ENCODE measurements around the gene SENP6.
"Not testable (repeated sequence)": the region's sequence is repeated elsewhere in the genome, so short reads cannot be mapped to it uniquely, and the experiment has no call there.

SENP6 gene

GRCh38 chr6:75568965-75569364 is 32.7 kb upstream of the SENP6 start:
- Histone ChIP-seq H3K4me3 (ENCODE audit: low read length, poor library complexity, severe bottlenecking) (no peak overlapping the region), H3K36me3 (ENCODE audit: insufficient read depth, low read length) (no peaks in the 10 kb centered on the region), H3K27me3 (ENCODE audit: insufficient read depth, low read length, poor library complexity, severe bottlenecking) (no peaks in the 10 kb centered on the region), H3K4me1 (ENCODE audit: insufficient read depth, low read length, poor library complexity, severe bottlenecking) (no peaks in the 10 kb centered on the region), H3K79me2 (ENCODE audit: insufficient read depth, low read length) (no peaks in the 10 kb centered on the region), H2AFZ (ENCODE audit: low read length) (no peak overlapping the region), H3K9me3 (ENCODE audit: insufficient read depth, low read depth, low read length) (peaks cover 7% of the 10 kb centered on the region; the same call in 1 of the 2 replicates), H4K20me1 (ENCODE audit: insufficient read depth, low read length, poor library complexity, severe bottlenecking) (no peaks in the 10 kb centered on the region), H3K4me2 (ENCODE audit: low read depth, low read length, poor library complexity, severe bottlenecking) (no peak overlapping the region), H3K9me2 (replicated peaks; ENCODE audit: low read depth, low read length) (no peaks in the 10 kb centered on the region), H3F3A (ENCODE audit: low read depth) (no peaks in the 10 kb centered on the region), H3K9ac (ENCODE audit: low read depth, low read length, poor library complexity, severe bottlenecking) (no peak overlapping the region)
- TF ChIP-seq CTCF (conservative IDR thresholded peaks at IDR 0.05; ENCODE audit: low read length), result no peak

GRCh38 chr6:75570671-75571070 is 31.0 kb upstream of the SENP6 start:
- H3F3A ChIP-seq (ENCODE audit: low read depth); H3K4me2 ChIP-seq (ENCODE audit: low read depth, low read length, poor library complexity, severe bottlenecking); H3K36me3 ChIP-seq (ENCODE audit: insufficient read depth, low read length); H3K79me2 ChIP-seq (ENCODE audit: insufficient read depth, low read length); H3K27me3 ChIP-seq (ENCODE audit: insufficient read depth, low read length, poor library complexity, severe bottlenecking); H3K9me3 ChIP-seq (ENCODE audit: insufficient read depth, low read depth, low read length); H2AFZ ChIP-seq (ENCODE audit: low read length); H3K4me3 ChIP-seq (ENCODE audit: low read length, poor library complexity, severe bottlenecking); H3K9ac ChIP-seq (ENCODE audit: low read depth, low read length, poor library complexity, severe bottlenecking); H3K4me1 ChIP-seq (ENCODE audit: insufficient read depth, low read length, poor library complexity, severe bottlenecking); H4K20me1 ChIP-seq (ENCODE audit: insufficient read depth, low read length, poor library complexity, severe bottlenecking); H3K9me2 ChIP-seq (replicated peaks; ENCODE audit: low read depth, low read length): not testable (repeated sequence)

- H3K9me2 ChIP-seq (replicated peaks; ENCODE audit: low read depth, low read length), result no peaks in the 10 kb centered on the region
- H3K79me2 ChIP-seq (ENCODE audit: insufficient read depth, low read length), result no peaks in the 10 kb centered on the region
- H3K27me3 ChIP-seq (ENCODE audit: insufficient read depth, low read length, poor library complexity, severe bottlenecking), result no peaks in the 10 kb centered on the region
- H3K4me3 ChIP-seq (ENCODE audit: low read length, poor library complexity, severe bottlenecking), result no peak overlapping the region
- H4K20me1 ChIP-seq (ENCODE audit: insufficient read depth, low read length, poor library complexity, severe bottlenecking), result no peaks in the 10 kb centered on the region
- H2AFZ ChIP-seq (ENCODE audit: low read length), result no peak overlapping the region
- H3K9ac ChIP-seq (ENCODE audit: low read depth, low read length, poor library complexity, severe bottlenecking), result no peak overlapping the region
- no peaks in the 10 kb centered on the region; the same call in 1 of the 2 replicates for H3K9me3 ChIP-seq (ENCODE audit: insufficient read depth, low read depth, low read length)
- no peak overlapping the region for H3K4me2 ChIP-seq (ENCODE audit: low read depth, low read length, poor library complexity, severe bottlenecking)
- TF ChIP-seq EZH2phosphoT487 (IDR thresholded peaks at IDR 0.05; ENCODE audit: borderline replicate concordance) (no peak), CTCF (conservative IDR thresholded peaks at IDR 0.05; ENCODE audit: low read length) (no peak)
- no peaks in the 10 kb centered on the region for H3F3A ChIP-seq (ENCODE audit: low read depth)
- no peaks in the 10 kb centered on the region for H3K36me3 ChIP-seq (ENCODE audit: insufficient read depth, low read length)
- no peaks in the 10 kb centered on the region for H3K4me1 ChIP-seq (ENCODE audit: insufficient read depth, low read length, poor library complexity, severe bottlenecking)
Observed at GRCh38 chr6:75572072-75572471, 29.6 kb upstream of the SENP6 start.

GRCh38 chr6:75579951-75580350 is 21.7 kb upstream of the SENP6 start:
- H3K9me3 ChIP-seq (ENCODE audit: insufficient read depth, low read depth, low read length), result no peaks in the 10 kb centered on the region
- H3K4me2 ChIP-seq (ENCODE audit: low read depth, low read length, poor library complexity, severe bottlenecking), result no peak overlapping the region
- H3K4me1 ChIP-seq (ENCODE audit: insufficient read depth, low read length, poor library complexity, severe bottlenecking), result no peaks in the 10 kb centered on the region
- no peak for TF ChIP-seq CTCF (conservative IDR thresholded peaks at IDR 0.05; ENCODE audit: low read length)
- no peak for TF ChIP-seq EZH2phosphoT487 (IDR thresholded peaks at IDR 0.05; ENCODE audit: borderline replicate concordance)
- no peaks in the 10 kb centered on the region for H3K79me2 ChIP-seq (ENCODE audit: insufficient read depth, low read length)
- H3K9ac ChIP-seq (ENCODE audit: low read depth, low read length, poor library complexity, severe bottlenecking), result no peak overlapping the region
- no peaks in the 10 kb centered on the region for H3K9me2 ChIP-seq (replicated peaks; ENCODE audit: low read depth, low read length)
- no peaks in the 10 kb centered on the region for H3K36me3 ChIP-seq (ENCODE audit: insufficient read depth, low read length)
- H2AFZ ChIP-seq (ENCODE audit: low read length), result no peak overlapping the region
- no peaks in the 10 kb centered on the region for H3K27me3 ChIP-seq (ENCODE audit: insufficient read depth, low read length, poor library complexity, severe bottlenecking)
- H4K20me1 ChIP-seq (ENCODE audit: insufficient read depth, low read length, poor library complexity, severe bottlenecking), result no peaks in the 10 kb centered on the region
- no peak overlapping the region for H3K4me3 ChIP-seq (ENCODE audit: low read length, poor library complexity, severe bottlenecking)
- H3F3A ChIP-seq (ENCODE audit: low read depth), result no peaks in the 10 kb centered on the region

Data from Loucy (cell line).